ENCODE results near the gene LIN7A. TPM values are rescaled to one million over a fixed set of nuclear protein-coding genes. Genes with fewer than 3 reads are reported as not detected.

The LIN7A gene
- total and polyA plus RNA-seq, 5 donors = 9.2 to 22.3 (median 19.3) TPM

GRCh38 chr12:80754274-80754673 is 183.5 kb downstream of the LIN7A start:
- ATAC-seq = no peak
- Histone ChIP-seq H3K4me3 (ENCODE audit: low read length) (no peak overlapping the region), H3K27ac (ENCODE audit: low read length) (no peak overlapping the region), H3K27me3 (ENCODE audit: control insufficient read depth, insufficient read depth) (no peaks in the 10 kb centered on the region), H3K4me1 (ENCODE audit: control insufficient read depth, insufficient read depth, low read length) (no peaks in the 10 kb centered on the region), H3K9me3 (ENCODE audit: control insufficient read depth, low read length) (no peaks in the 10 kb centered on the region)
- DNase-seq = no peak
- 85% methylated on average over 3 of the region's 3 CpGs for WGBS
- intact Hi-C loops (cut with DNase I) = no loop called here

- no peaks in the 10 kb centered on the region for H3K4me1 ChIP-seq (ENCODE audit: control insufficient read depth, insufficient read depth, low read length)
- intact Hi-C loops (cut with DNase I) = no loop called here
- H3K4me3 ChIP-seq (ENCODE audit: low read length) = no peak overlapping the region
- no peak for ATAC-seq
- no peaks in the 10 kb centered on the region for H3K27me3 ChIP-seq (ENCODE audit: control insufficient read depth, insufficient read depth)
- no peak overlapping the region for H3K27ac ChIP-seq (ENCODE audit: low read length)
- H3K9me3 ChIP-seq (ENCODE audit: control insufficient read depth, low read length) = no peaks in the 10 kb centered on the region
- DNase-seq = no peak
Observed at GRCh38 chr12:80752464-80752863, 185.3 kb downstream of the LIN7A start.

- 69% methylated on average over 2 of the region's 2 CpGs for WGBS
- H3K9me3 ChIP-seq (ENCODE audit: control insufficient read depth, low read length) = no peaks in the 10 kb centered on the region
- H3K4me3 ChIP-seq (ENCODE audit: low read length) = no peak overlapping the region
- no peak overlapping the region for H3K27ac ChIP-seq (ENCODE audit: low read length)
- DNase-seq (no peak), ATAC-seq (no peak)
- intact Hi-C loops (cut with DNase I) = no loop called here
- H3K27me3 ChIP-seq (ENCODE audit: control insufficient read depth, insufficient read depth) = no peaks in the 10 kb centered on the region
- no peaks in the 10 kb centered on the region for H3K4me1 ChIP-seq (ENCODE audit: control insufficient read depth, insufficient read depth, low read length)
Observed at GRCh38 chr12:80749456-80749855, 188.3 kb downstream of the LIN7A start.

GRCh38 chr12:80747800-80748199 is 189.9 kb downstream of the LIN7A start:
- Histone ChIP-seq H3K4me1 (ENCODE audit: control insufficient read depth, insufficient read depth, low read length) (no peaks in the 10 kb centered on the region), H3K27ac (ENCODE audit: low read length) (no peak overlapping the region), H3K9me3 (ENCODE audit: control insufficient read depth, low read length) (no peaks in the 10 kb centered on the region), H3K27me3 (ENCODE audit: control insufficient read depth, insufficient read depth) (no peaks in the 10 kb centered on the region), H3K4me3 (ENCODE audit: low read length) (no peak overlapping the region)
- 54% methylated on average over 2 of the region's 2 CpGs for WGBS
- ATAC-seq (no peak), DNase-seq (no peak)
- intact Hi-C loops (cut with DNase I) = no loop called here

- WGBS = 53% methylated on average over 6 of the region's 6 CpGs
- ATAC-seq (no peak), DNase-seq (no peak)
- intact Hi-C loops (cut with DNase I) = no loop called here
- H3K4me3 ChIP-seq (ENCODE audit: low read length) = no peak overlapping the region
- H3K27me3 ChIP-seq (ENCODE audit: control insufficient read depth, insufficient read depth) = no peaks in the 10 kb centered on the region
- no peak overlapping the region for H3K27ac ChIP-seq (ENCODE audit: low read length)
- no peaks in the 10 kb centered on the region for H3K9me3 ChIP-seq (ENCODE audit: control insufficient read depth, low read length)
- no peaks in the 10 kb centered on the region for H3K4me1 ChIP-seq (ENCODE audit: control insufficient read depth, insufficient read depth, low read length)
Observed at GRCh38 chr12:80745851-80746505, 191.8 kb downstream of the LIN7A start.

Small RNA genes within 50 kb of the gene (microRNA-seq; reads per million reads assigned to microRNA genes)
- gene MIR617 (0 reads per million in 2 donors), gene MIR618 (7.2 to 8.0 reads per million in 2 donors)

Other genes with a start within 250 kb of the LIN7A start
- gene MYF6, start 230.3 kb downstream of the LIN7A start, total RNA-seq = not detected
- 0.11 TPM for gene MYF6, start 230.3 kb downstream of the LIN7A start, polyA plus RNA-seq
- gene MYF5, start 221.0 kb downstream of the LIN7A start, total RNA-seq = not detected
- gene MYF5, start 221.0 kb downstream of the LIN7A start, polyA plus RNA-seq = not detected
- gene ACSS3, start 140.1 kb upstream of the LIN7A start, total RNA-seq = 10 to 100 TPM; 18.5 to 29.8 (median 25.9) TPM
- 11.7 TPM for gene ACSS3, start 140.1 kb upstream of the LIN7A start, polyA plus RNA-seq

All from right cardiac atrium (tissue), 5 donors.